ENCODE results near the gene UNCX. TPM values are rescaled to one million over a fixed set of nuclear protein-coding genes. Genes with fewer than 3 reads are reported as not detected.

UNCX gene
- total RNA-seq (2014; rRNA removed; shearing (Covaris generic)) (not detected in 2 replicates), total RNA-seq (2022) (not detected in 2 replicates), Bru-seq, nascent RNA (not detected), BruChase-seq, experiment 1, labeled RNA remaining after a 6-hour chase (not detected), BruChase-seq, experiment 2, labeled RNA remaining after a 2-hour chase (not detected)
- long read RNA-seq: 0 reads

DNA sequence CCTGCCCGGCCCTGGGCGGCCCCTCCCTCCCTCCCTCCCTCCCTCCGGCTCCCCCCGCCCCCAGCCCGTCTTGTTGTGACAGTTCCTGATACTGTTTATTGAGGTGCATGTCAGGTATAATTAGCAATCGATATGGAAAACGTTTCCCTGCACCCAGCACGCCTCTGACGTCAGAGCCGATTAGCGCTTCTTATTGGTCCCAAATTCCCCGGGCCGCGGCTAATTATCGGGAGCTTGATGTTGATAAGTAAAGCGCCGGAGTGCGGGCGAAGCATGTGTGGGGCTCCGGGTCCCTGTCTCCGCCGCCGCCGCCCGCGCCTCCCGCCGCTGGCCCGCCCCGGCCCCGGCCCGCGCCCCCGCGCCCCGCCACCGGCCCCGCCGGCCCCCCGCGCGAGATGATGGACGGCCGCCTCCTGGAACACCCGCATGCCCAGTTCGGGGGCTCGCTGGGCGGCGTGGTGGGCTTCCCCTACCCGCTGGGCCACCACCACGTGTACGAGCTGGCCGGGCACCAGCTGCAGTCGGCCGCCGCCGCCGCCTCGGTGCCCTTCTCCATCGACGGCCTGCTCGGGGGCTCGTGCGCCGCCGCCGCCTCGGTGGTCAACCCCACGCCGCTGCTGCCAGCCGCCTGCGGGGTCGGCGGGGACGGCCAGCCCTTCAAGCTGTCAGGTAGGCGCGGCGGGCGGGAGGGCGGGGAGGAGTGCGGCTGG lies at the start of gene UNCX:
TSS of gene UNCX (plus strand) at position 250 of the 710 bp plus-strand sequence. CDS start at position 396, 146 bp downstream.
- no peak for DNase-seq (ENCODE audit: low spot score)
- Histone ChIP-seq H3K4me2 (ENCODE audit: low read length) (no peak within 1 kb of the TSS), H2AFZ (ENCODE audit: low read length) (no peak within 1 kb of the TSS), H3K9me3 (ENCODE audit: low read length) (no peaks in the 10 kb centered on the region), H3K27ac (ENCODE audit: low read depth, low read length, poor library complexity, severe bottlenecking) (no peak within 1 kb of the TSS), H3K36me3 (ENCODE audit: insufficient read depth, low read length) (no peaks in the 10 kb centered on the region), H3K4me3 (ENCODE audit: low read depth, low read length, poor library complexity, severe bottlenecking) (no peak within 1 kb of the TSS), H3K9me2 (ENCODE audit: insufficient read depth, low read length) (no peaks in the 10 kb centered on the region), H3K4me1 (ENCODE audit: insufficient read depth, low read length, poor library complexity, severe bottlenecking) (no peaks in the 10 kb centered on the region), H4K20me1 (ENCODE audit: insufficient read depth, low read length) (no peaks in the 10 kb centered on the region), H3K79me2 (ENCODE audit: insufficient read depth, low read depth, low read length) (no peaks in the 10 kb centered on the region)
- ChIA-PET CTCF (ENCODE audit: unreplicated experiment) (no interaction called here), POLR2A (interaction anchor here (0.7 kb wide), 1 partner anchor 23 kb away, joined by 4 read pairs; no protein-coding TSS in a partner anchor)
- intact Hi-C loops (cut with micrococcal nuclease; ENCODE audit: unreplicated experiment): no loop called here
- TF ChIP-seq EZH2phosphoT487 (IDR thresholded peaks at IDR 0.05; ENCODE audit: borderline replicate concordance, low read depth, low read length): no peak
- TF ChIP-seq, protein P1, sequence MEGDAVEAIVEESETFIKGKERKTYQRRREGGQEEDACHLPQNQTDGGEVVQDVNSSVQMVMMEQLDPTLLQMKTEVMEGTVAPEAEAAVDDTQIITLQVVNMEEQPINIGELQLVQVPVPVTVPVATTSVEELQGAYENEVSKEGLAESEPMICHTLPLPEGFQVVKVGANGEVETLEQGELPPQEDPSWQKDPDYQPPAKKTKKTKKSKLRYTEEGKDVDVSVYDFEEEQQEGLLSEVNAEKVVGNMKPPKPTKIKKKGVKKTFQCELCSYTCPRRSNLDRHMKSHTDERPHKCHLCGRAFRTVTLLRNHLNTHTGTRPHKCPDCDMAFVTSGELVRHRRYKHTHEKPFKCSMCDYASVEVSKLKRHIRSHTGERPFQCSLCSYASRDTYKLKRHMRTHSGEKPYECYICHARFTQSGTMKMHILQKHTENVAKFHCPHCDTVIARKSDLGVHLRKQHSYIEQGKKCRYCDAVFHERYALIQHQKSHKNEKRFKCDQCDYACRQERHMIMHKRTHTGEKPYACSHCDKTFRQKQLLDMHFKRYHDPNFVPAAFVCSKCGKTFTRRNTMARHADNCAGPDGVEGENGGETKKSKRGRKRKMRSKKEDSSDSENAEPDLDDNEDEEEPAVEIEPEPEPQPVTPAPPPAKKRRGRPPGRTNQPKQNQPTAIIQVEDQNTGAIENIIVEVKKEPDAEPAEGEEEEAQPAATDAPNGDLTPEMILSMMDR (conservative IDR thresholded peaks at IDR 0.05; ENCODE audit: low read length): no peak
- no TSS peak for BruUV-seq (replicated peaks)

DNA sequence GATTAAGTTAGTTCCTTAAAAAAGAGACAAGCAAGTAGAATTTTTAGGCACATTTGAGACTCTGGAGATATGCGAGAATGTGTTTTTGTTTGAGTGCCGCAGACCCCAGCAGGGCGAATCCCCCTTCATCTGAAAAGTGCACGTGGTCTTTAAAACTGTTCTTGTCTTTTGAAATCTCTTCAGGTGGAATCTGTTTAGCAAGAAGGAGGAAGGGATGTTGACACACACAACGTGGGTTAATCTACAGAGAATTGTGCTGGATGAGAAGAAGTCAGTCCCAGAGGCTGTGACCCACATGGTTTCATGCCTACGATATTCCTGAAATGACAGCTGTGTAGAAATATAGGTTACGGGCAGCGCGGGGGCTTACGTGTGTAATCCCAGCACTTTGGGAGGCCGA lies 45.5 kb upstream of the UNCX start:
- no peaks in the 10 kb centered on the region for H4K20me1 ChIP-seq (ENCODE audit: insufficient read depth, low read length)
- no peaks in the 10 kb centered on the region for H3K9me2 ChIP-seq (ENCODE audit: insufficient read depth, low read length)
- no TSS peak for BruUV-seq (replicated peaks)
- no peak overlapping the region for H2AFZ ChIP-seq (ENCODE audit: low read length)
- no peaks in the 10 kb centered on the region for H3K4me1 ChIP-seq (ENCODE audit: insufficient read depth, low read length, poor library complexity, severe bottlenecking)
- no peak overlapping the region for H3K27ac ChIP-seq (ENCODE audit: low read depth, low read length, poor library complexity, severe bottlenecking)
- TF ChIP-seq EZH2phosphoT487 (IDR thresholded peaks at IDR 0.05; ENCODE audit: borderline replicate concordance, low read depth, low read length): no peak
- TF ChIP-seq, protein P1 (conservative IDR thresholded peaks at IDR 0.05; ENCODE audit: low read length): no peak
- no peaks in the 10 kb centered on the region for H3K9me3 ChIP-seq (ENCODE audit: low read length)
- no peak overlapping the region for H3K4me3 ChIP-seq (ENCODE audit: low read depth, low read length, poor library complexity, severe bottlenecking)
- no peak overlapping the region for H3K4me2 ChIP-seq (ENCODE audit: low read length)
- no peaks in the 10 kb centered on the region for H3K36me3 ChIP-seq (ENCODE audit: insufficient read depth, low read length)
- DNase-seq (ENCODE audit: low spot score): no peak
- POLR2A ChIA-PET: no interaction called here
- H3K79me2 ChIP-seq (ENCODE audit: insufficient read depth, low read depth, low read length): no peaks in the 10 kb centered on the region
- intact Hi-C loops (cut with micrococcal nuclease; ENCODE audit: unreplicated experiment): no loop called here
- CTCF ChIA-PET (ENCODE audit: unreplicated experiment): interaction anchor here (0.6 kb wide), 1 partner anchor 11 kb away, joined by 3 read pairs; no protein-coding TSS in a partner anchor

DNA sequence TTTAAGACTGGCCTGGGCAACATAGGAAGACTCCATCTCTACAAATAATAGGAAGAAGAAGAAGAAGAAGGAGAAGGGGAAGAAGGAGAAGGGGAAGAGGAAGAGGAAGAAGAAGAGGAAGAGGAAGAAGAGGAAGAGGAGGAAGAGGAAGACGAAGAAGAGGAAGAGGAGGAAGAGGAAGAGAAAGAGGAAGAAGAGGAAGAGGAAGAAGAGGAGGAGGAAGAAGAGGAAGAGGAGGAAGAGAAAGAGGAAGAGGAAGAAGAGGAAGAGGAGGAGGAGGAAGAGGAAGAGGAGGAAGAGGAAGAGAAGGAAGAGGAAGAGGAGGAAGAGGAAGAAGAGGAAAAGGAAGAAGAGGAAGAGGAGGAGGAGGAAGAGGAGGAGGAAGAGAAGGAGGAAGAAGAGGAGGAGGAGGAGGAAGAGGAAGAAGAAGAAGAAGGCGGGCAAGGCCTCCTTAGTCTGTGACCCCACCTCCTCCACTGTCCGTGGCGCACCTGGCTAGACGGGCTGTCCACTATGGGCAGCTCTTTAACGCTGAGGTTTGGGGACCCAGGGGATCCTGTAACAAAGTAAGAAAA lies 43.9 kb upstream of the UNCX start:
- Histone ChIP-seq H4K20me1 (ENCODE audit: insufficient read depth, low read length) (no peaks in the 10 kb centered on the region), H3K4me3 (ENCODE audit: low read depth, low read length, poor library complexity, severe bottlenecking) (no peak overlapping the region), H3K79me2 (ENCODE audit: insufficient read depth, low read depth, low read length) (no peaks in the 10 kb centered on the region), H2AFZ (ENCODE audit: low read length) (no peak overlapping the region), H3K4me2 (ENCODE audit: low read length) (no peak overlapping the region), H3K4me1 (ENCODE audit: insufficient read depth, low read length, poor library complexity, severe bottlenecking) (no peaks in the 10 kb centered on the region), H3K9me3 (ENCODE audit: low read length) (no peaks in the 10 kb centered on the region), H3K27ac (ENCODE audit: low read depth, low read length, poor library complexity, severe bottlenecking) (no peak overlapping the region), H3K9me2 (ENCODE audit: insufficient read depth, low read length) (no peaks in the 10 kb centered on the region), H3K36me3 (ENCODE audit: insufficient read depth, low read length) (no peaks in the 10 kb centered on the region)
- ChIA-PET CTCF (ENCODE audit: unreplicated experiment) (no interaction called here), POLR2A (no interaction called here)
- no peak for DNase-seq (ENCODE audit: low spot score)
- no TSS peak for BruUV-seq (replicated peaks)
- intact Hi-C loops (cut with micrococcal nuclease; ENCODE audit: unreplicated experiment): no loop called here
- TF ChIP-seq, protein P1 (conservative IDR thresholded peaks at IDR 0.05; ENCODE audit: low read length): no peak

All from OCI-LY7 (cell line).